ENCODE measurements around the gene VASP.

DNA sequence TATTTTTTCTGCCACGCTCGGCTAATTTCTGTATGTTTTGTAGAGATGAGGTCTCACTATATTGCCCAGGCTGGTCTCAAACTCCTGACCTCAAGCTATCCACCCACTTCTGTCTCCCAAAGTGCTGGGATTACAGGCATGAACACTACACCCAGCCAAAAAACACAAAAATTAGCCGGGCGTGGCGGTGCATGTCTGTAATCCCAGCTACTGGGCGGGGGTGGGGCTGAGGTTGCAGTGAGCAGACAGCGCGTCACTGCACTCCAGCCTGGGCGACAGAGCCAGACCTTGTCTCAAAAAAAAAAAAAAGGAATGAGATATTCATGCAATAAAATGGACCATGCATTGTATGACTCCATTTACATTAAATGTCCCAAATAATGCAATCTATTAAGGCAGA, 32.2 kb downstream of the VASP start:
- TF ChIP-seq, protein P1, sequence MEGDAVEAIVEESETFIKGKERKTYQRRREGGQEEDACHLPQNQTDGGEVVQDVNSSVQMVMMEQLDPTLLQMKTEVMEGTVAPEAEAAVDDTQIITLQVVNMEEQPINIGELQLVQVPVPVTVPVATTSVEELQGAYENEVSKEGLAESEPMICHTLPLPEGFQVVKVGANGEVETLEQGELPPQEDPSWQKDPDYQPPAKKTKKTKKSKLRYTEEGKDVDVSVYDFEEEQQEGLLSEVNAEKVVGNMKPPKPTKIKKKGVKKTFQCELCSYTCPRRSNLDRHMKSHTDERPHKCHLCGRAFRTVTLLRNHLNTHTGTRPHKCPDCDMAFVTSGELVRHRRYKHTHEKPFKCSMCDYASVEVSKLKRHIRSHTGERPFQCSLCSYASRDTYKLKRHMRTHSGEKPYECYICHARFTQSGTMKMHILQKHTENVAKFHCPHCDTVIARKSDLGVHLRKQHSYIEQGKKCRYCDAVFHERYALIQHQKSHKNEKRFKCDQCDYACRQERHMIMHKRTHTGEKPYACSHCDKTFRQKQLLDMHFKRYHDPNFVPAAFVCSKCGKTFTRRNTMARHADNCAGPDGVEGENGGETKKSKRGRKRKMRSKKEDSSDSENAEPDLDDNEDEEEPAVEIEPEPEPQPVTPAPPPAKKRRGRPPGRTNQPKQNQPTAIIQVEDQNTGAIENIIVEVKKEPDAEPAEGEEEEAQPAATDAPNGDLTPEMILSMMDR (IDR thresholded peaks at IDR 0.05) = no peak
- TF ChIP-seq POLR2AphosphoS5 (IDR thresholded peaks at IDR 0.05; ENCODE audit: insufficient read depth in 1 of 2, low read depth in 1 of 2) = no peak

Measured in vagina (tissue), 2 donors.